OCI-LY7 (cell line): ENCODE results near the gene KYAT1. TPM values are rescaled to one million over a fixed set of nuclear protein-coding genes. Genes with fewer than 3 reads are reported as not detected.
A peak's percentile ranks its signal among the peaks of the same experiment; 100 is the strongest.

Source experiments
- BruUV-seq: library from RNA; stranded (reverse); fragments of 400-500 nt; replicated peaks from 2 replicates; lab custom pipeline; 2021; lab: Mats Ljungman, UMichigan
- CTCF ChIA-PET: fragments of 300-600 bp; sonication (Branson Sonifier 250); formaldehyde crosslinking; loops from one replicate; lab custom pipeline; 2022; ENCODE audit warnings: antibody characterized with exemption; ENCODE audit not compliant: unreplicated experiment; lab: Charles Lee
- POLR2A ChIA-PET: fragments of 300-600 bp; sonication (Branson Sonifier 250); formaldehyde crosslinking; loops from one replicate; lab custom pipeline; 2022; ENCODE audit warnings: antibody characterized with exemption; lab: Charles Lee
- DNase-seq: peaks from one replicate; pipeline ENCODE4 v3.0.0-alpha.2; 2015; ENCODE audit warnings: low spot score
- H2AFZ ChIP-seq: fragments of 200-600 bp; sonication (generic), shearing (Covaris generic); 2 replicates; pipeline ENCODE4 v1.6.1; 2014; ENCODE audit warnings: mild to moderate bottlenecking, antibody characterized with exemption, low read length, moderate library complexity
- H3K27ac ChIP-seq: fragments of 200-600 bp; sonication (generic); 2 replicates; pipeline ENCODE4 v1.5.1; 2014; ENCODE audit warnings: mixed run types, low read depth, mild to moderate bottlenecking, moderate library complexity, low read length, inconsistent platforms; ENCODE audit not compliant: poor library complexity, severe bottlenecking
- H3K36me3 ChIP-seq: fragments of 200-600 bp; sonication (generic); 2 replicates; pipeline ENCODE4 v1.6.1; 2014; ENCODE audit warnings: mild to moderate bottlenecking, antibody characterized with exemption, low read length, moderate library complexity, mixed read lengths; ENCODE audit not compliant: insufficient read depth
- H3K4me1 ChIP-seq: fragments of 200-600 bp; sonication (generic); 2 replicates; pipeline ENCODE4 v1.5.1; 2014; ENCODE audit warnings: mild to moderate bottlenecking, low read length; ENCODE audit not compliant: insufficient read depth, poor library complexity, severe bottlenecking
- H3K4me2 ChIP-seq: fragments of 200-600 bp; sonication (generic); 2 replicates; pipeline ENCODE4 v1.6.1; 2014; ENCODE audit warnings: mild to moderate bottlenecking, low read length
- H3K4me3 ChIP-seq: fragments of 200-600 bp; sonication (generic); 2 replicates; pipeline ENCODE4 v1.5.1; 2014; ENCODE audit warnings: mild to moderate bottlenecking, low read depth, low read length; ENCODE audit not compliant: poor library complexity, severe bottlenecking
- H3K79me2 ChIP-seq: fragments of 200-600 bp; sonication (generic); 2 replicates; pipeline ENCODE4 v1.6.1; 2016; ENCODE audit warnings: low read depth, mild to moderate bottlenecking, low read length, moderate library complexity, mixed read lengths; ENCODE audit not compliant: insufficient read depth
- H3K9me2 ChIP-seq: fragments of 200-600 bp; sonication (generic); 2 replicates; pipeline ENCODE4 v1.6.1; 2016; ENCODE audit warnings: mild to moderate bottlenecking, low read length, mixed read lengths; ENCODE audit not compliant: insufficient read depth
- H3K9me3 ChIP-seq: fragments of 200-600 bp; sonication (generic); 2 replicates; pipeline ENCODE4 v1.6.1; 2014; ENCODE audit warnings: mild to moderate bottlenecking, mixed run types, low read length, mixed read lengths
- H4K20me1 ChIP-seq: fragments of 200-600 bp; sonication (generic); 2 replicates; pipeline ENCODE4 v1.6.1; 2014; ENCODE audit warnings: mild to moderate bottlenecking, antibody characterized with exemption, low read length, moderate library complexity, mixed read lengths; ENCODE audit not compliant: insufficient read depth
- EZH2phosphoT487 ChIP-seq: fragments of 200-600 bp; sonication (generic); IDR thresholded peaks from 2 replicates; pipeline ENCODE4 v1.6.1; 2018; ENCODE audit warnings: low read depth, borderline replicate concordance, mild to moderate bottlenecking, mixed run types, antibody characterized with exemption, low read length, moderate library complexity, mixed read lengths
- intact Hi-C: fragments of 100-400 bp; cut with micrococcal nuclease; formaldehyde crosslinking; loops from one replicate; pipeline ENCODE4 v1.10.0; 2022; ENCODE audit not compliant: unreplicated experiment
- total RNA-seq, 2 experiments: library from RNA; depleted of rRNA in 1 of 2; stranded (reverse); fragments of >200 nt in 1 of 2; shearing (Covaris generic) in 1 of 2; gene quantifications; 2 replicates each; pipeline ENCODE4 v1.2.3, GENCODE V29; 2014 to 2022
- TF ChIP-seq, protein P1 (sequence below): fragments of 200-600 bp; sonication (generic); conservative IDR thresholded peaks from 2 replicates; pipeline ENCODE4 v1.5.1; 2014; ENCODE audit warnings: mild to moderate bottlenecking, antibody characterized with exemption, low read length, moderate library complexity, mixed read lengths

KYAT1 gene
- total RNA-seq, 2 experiments from 2014 or later, result 28.3 to 44.7 TPM

DNA sequence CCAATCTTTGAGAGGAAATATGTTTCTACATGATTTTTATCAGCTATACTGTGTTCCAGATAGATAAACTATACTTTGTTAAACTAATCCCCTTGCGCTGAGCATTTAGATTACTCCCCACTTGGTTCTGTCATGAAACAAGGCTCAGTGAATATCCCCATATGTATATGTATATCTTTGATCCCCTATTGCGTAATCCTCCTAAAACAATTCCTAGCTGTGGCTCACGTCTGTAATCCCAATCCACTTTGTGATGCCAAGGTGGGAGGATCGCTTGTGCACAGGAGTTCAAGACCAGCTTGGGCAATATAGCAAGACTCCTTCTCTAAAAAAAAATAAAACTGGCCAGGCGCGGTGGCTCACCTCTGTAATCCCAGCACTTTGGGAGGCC lies 41.7 kb upstream of the KYAT1 start:
- peak overlapping the region; percentile 79 for H3K4me3 ChIP-seq
- H3K79me2 ChIP-seq, result peaks cover 5% of the 10 kb centered on the region; the same call in 1 of the 2 replicates
- no TSS peak for BruUV-seq
- peaks cover 45% of the 10 kb centered on the region for H3K4me1 ChIP-seq
- H2AFZ ChIP-seq, result no peak overlapping the region
- peaks cover 26% of the 10 kb centered on the region; the same call in 1 of the 2 replicates for H3K36me3 ChIP-seq
- POLR2A ChIA-PET, result interaction anchor here (1.2 to 1.4 kb wide), 3 partner anchors 44 to 65 kb away, joined by 4 to 5 read pairs (median 5); no protein-coding TSS in a partner anchor
- no peaks in the 10 kb centered on the region for H3K9me2 ChIP-seq
- TF ChIP-seq, protein P1, sequence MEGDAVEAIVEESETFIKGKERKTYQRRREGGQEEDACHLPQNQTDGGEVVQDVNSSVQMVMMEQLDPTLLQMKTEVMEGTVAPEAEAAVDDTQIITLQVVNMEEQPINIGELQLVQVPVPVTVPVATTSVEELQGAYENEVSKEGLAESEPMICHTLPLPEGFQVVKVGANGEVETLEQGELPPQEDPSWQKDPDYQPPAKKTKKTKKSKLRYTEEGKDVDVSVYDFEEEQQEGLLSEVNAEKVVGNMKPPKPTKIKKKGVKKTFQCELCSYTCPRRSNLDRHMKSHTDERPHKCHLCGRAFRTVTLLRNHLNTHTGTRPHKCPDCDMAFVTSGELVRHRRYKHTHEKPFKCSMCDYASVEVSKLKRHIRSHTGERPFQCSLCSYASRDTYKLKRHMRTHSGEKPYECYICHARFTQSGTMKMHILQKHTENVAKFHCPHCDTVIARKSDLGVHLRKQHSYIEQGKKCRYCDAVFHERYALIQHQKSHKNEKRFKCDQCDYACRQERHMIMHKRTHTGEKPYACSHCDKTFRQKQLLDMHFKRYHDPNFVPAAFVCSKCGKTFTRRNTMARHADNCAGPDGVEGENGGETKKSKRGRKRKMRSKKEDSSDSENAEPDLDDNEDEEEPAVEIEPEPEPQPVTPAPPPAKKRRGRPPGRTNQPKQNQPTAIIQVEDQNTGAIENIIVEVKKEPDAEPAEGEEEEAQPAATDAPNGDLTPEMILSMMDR, result no peak
- TF ChIP-seq EZH2phosphoT487, result no peak
- H4K20me1 ChIP-seq, result no peaks in the 10 kb centered on the region
- peak overlapping the region; percentile 98 for H3K27ac ChIP-seq
- no peak for DNase-seq
- H3K9me3 ChIP-seq, result no peaks in the 10 kb centered on the region
- peak overlapping the region; percentile 97 for H3K4me2 ChIP-seq
- intact Hi-C loops, result loop anchor here (5.0 to 10.0 kb wide), 3 partner anchors 199 to 371 kb away; partner anchors contain the start of genes SPTAN1 and ZDHHC12
- CTCF ChIA-PET, result no interaction called here

DNA sequence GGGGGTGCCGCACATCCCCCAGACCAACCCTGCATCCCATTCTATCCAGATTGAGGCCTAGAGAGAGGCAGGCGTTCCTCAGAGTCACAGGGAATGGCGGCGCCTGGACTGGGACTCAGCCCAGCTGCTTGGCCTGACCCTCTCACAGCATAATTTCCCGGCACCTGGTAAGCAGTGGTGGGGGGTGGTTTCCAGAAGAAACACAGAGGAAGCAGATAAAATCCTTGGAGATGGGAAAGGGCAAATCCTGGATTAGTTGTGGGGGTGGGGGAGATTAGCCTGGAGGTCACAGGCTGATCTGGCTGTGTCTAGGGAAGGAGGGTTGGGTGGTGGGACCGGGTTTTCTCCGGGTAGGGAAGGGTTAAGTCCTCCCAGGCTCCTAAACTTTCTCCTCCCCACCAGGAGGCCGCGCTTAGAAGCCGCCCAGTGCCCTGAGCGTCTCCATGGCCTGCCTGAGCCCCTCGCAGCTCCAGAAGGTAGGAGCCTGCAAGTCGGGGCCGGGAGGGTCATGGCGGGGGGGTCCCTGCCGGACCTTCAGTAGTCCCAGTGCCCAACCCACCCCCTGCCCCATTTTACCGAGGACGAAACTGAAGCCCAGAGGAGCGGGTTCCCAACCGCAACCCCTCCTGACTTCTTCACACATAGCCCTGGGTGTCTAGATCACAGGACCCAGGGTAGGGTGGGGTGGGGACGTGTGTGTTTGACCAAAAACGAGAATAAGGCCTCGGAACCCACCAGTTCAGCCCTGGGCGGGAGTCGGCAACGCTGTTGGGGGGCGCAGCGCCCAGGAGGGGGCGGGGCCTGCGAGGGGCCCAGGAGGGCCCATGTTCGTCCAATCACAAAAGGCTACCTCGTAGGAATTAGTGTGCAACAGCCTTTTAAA lies 40.4 kb upstream of the KYAT1 start:
- Histone ChIP-seq H3K4me3 (peak overlapping the region; percentile 79), H4K20me1 (no peaks in the 10 kb centered on the region), H3K9me3 (no peaks in the 10 kb centered on the region), H3K27ac (peak overlapping the region; percentile 98), H3K4me1 (peaks cover 37% of the 10 kb centered on the region), H3K4me2 (peak overlapping the region; percentile 97), H3K79me2 (peaks cover 5% of the 10 kb centered on the region; the same call in 1 of the 2 replicates), H2AFZ (peak overlapping the region; percentile 37), H3K36me3 (peaks cover 30% of the 10 kb centered on the region; the same call in 1 of the 2 replicates), H3K9me2 (no peaks in the 10 kb centered on the region)
- TF ChIP-seq, protein P1, result no peak
- TF ChIP-seq EZH2phosphoT487, result no peak
- DNase-seq, result peak; percentile 86
- ChIA-PET POLR2A (interaction anchor here (0.6 to 2.2 kb wide), 10 partner anchors 41 to 772 kb away, joined by 3 to 10 read pairs (median 4); partner anchors contain the start of genes KYAT1 and LRRC8A), CTCF (interaction anchor here (0.7 to 0.9 kb wide), 2 partner anchors 106 to 786 kb away, joined by 3 read pairs; partner anchors contain the start of gene SH3GLB2)
- BruUV-seq, result TSS peak; percentile 85
- intact Hi-C loops, result loop anchor here (1.0 to 10.0 kb wide), 4 partner anchors 20 to 370 kb away; partner anchors contain the start of genes SPTAN1 and ZDHHC12
